Muscle of back (tissue), 13 donors: ENCODE measurements around the gene MS4A4A. TPM values are rescaled to one million over a fixed set of nuclear protein-coding genes. Genes with fewer than 3 reads are reported as not detected.
"Not testable (repeated sequence)": the region's sequence is repeated elsewhere in the genome, so short reads cannot be mapped to it uniquely, and the experiment has no call there.

ENCODE experiments used
- DNase-seq, 3 donors: peaks; one replicate each; pipeline versions ENCODE4 v3.0.0 to v3.0.0-alpha.2; 2013
- long read RNA-seq, 9 donors: transcript quantifications; one replicate each; lab custom pipeline, GENCODE V29; 2026
- polyA plus RNA-seq, 10 donors: library from polyadenylated mRNA; unstranded; fragments of 120-200 nt; gene quantifications; one replicate each; pipeline ENCODE4 v1.2.1, GENCODE V29; 2013; ENCODE audit not compliant: insufficient read length in 10 of 10

The MS4A4A gene
- 10 to 100 TPM in 8 of 10 donors, 1 to 10 TPM in 2; 7.2 to 15.3 (median 12.5) TPM for polyA plus RNA-seq
- long read RNA-seq, donor 1, partial matches to known transcripts = 0 of 6 reads
- long read RNA-seq, donor 1, other reads (novel, unspliced or antisense) = 0 of 6 reads
- long read RNA-seq, donor 2, partial matches to known transcripts = 7 of 9 reads
- long read RNA-seq, donor 2, other reads (novel, unspliced or antisense) = 0 of 9 reads
- long read RNA-seq, donor 3 = 0 reads
- long read RNA-seq, donor 4, partial matches to known transcripts = 0 of 1 reads
- long read RNA-seq, donor 4, other reads (novel, unspliced or antisense) = 0 of 1 reads
- long read RNA-seq, donor 5, partial matches to known transcripts = 0 of 2 reads
- long read RNA-seq, donor 5, other reads (novel, unspliced or antisense) = 0 of 2 reads
- long read RNA-seq, donor 6, partial matches to known transcripts = 5 of 10 reads
- long read RNA-seq, donor 6, other reads (novel, unspliced or antisense) = 0 of 10 reads
- long read RNA-seq, donor 7, partial matches to known transcripts = 0 of 1 reads
- long read RNA-seq, donor 7, other reads (novel, unspliced or antisense) = 0 of 1 reads
- long read RNA-seq, donor 8, partial matches to known transcripts = 0 of 3 reads
- long read RNA-seq, donor 8, other reads (novel, unspliced or antisense) = 0 of 3 reads
- long read RNA-seq, donor 9 = 0 reads

DNA sequence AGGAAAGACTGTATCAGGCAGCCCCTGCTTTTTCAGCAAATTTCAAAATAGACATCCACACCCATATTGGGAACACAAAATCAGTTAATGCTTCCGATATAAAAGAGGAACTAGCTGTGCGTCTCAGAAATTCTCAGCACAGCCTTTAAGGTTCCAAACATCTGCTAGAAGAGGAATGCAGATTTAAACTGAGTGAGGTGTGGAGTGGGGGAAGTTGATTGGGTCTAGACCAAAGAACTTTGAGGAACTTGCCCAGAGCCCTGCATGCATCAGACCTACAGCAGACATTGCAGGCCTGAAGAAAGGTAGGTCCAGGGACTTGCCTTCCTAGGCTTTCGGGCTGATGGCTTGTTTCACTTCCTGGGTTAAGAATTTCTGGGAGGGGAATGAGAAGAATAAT, at the start of gene MS4A4A:
TSS of gene MS4A4A (plus strand) at position 255 of the 400 bp plus-strand sequence. CDS start at position 265, 10 bp downstream.
- peak in 2 of 3 donors; percentile 17 to 28 for DNase-seq

DNA sequence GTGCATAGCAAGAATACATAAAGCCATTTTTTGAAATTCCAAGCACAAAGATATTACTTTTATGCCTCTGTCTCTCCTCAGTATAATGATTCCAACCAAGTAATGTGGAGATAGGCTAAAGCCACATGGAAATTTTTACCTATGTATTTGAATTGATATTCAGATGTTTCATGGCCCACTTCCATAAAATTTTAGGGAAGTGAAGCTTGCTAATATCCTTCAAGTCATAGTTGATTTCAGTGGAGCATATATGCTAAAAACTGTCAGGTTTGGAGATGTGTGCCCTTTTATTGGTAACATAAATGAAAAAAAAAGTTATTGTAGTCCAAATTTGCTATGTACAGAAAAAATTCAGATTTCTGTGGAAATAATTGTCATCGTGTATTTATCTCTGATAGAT, 49.8 kb upstream of the MS4A4A start:
- DNase-seq = no peak

DNA sequence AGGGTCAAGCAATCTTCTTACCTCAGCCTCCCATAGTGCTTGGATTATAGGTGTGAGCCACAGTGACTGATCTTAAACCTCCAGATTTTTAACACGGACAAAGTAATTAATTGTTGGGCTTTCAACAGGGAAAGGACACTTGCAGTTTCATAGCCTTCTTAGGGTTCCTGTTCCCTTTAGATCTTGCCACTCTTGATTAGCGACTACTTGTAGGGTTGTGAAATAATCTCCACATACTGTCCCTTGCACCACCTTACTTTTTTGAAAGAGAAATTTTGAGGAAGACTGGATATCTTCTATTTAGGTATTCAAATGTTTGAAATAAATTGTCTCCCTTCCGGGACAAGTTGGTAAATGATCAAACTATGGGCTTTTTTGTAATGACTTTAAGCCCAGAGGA, 45.1 kb upstream of the MS4A4A start:
- DNase-seq = no peak

DNA sequence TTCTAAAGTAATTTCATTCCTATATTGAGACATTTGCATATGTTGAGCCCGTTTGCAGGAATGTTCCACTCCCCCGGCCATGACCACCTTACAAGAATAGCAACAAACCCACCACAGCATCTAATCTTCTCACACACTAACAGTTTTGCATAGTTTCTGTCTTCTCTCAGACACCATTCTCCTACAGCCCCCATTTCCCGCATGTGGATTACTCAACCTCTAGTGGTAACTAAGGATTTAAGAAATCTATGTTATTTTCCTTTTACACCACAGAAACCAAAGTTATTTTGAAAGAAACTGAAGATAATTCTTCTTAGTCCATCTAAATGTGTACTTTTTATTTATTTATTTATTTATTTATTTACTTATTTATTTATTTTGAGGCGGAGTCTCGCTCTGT, 39.8 kb upstream of the MS4A4A start:
- no peak for DNase-seq

DNA sequence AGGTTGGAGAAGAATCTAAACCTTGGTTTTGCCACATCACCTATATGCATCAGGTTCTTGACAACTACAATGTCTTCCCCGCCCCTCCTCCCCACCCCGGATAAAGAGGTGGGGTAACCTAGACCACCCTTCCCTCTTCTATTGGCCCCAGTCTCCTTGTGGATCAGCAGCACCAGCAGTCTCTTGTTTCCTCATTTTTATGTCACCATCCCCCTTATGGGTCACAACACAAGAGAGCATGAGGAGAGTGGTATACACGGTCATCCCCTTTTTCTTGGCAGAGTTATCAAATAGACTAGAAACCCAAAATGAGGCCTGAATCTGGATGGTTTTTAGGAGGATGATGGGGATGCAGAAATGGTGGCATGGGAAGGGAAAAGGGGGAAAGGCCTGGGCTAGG, 38.7 kb upstream of the MS4A4A start:
- DNase-seq = no peak

GRCh38 chr11:60242740-60243239, 37.7 kb upstream of the MS4A4A start, which contains the start of gene MS4A4E:
MS4A4E (minus strand) TSS chr11:60243137; CDS start chr11:60230055, 13,082 bp downstream.
- DNase-seq = no peak

DNA sequence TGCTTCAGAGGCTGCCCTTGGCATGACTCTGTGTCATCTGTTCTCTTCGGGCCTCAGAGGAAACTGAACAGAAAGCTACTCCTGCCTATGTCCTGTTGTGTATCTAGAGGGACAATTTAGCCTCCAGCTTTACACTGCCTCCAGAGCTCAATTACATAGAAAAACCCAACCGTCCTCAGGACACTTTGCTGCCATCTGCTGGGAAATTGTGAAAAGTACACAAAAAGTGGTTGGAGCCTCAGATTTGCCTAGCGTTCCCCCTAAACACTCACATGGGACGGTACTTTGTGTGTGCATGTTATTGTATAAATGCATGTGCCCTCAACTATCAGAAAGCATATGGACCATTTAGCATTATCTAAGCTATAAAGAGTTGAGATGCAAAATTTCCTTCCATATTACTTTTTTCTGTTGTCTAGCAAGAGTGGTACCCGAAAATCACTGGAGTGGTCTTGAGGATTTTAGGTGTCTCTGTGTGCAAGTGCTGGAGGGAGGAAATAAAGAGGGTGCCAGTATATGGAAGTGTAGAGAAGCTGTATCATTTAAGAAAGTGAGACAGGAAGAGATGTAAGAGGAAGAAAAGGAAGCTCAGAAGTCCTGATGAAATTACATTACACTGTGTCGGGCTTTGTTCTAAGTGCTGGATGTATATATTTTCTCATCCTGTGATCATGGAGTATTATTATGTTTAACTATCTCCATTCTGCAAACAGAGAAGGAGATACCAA, 28.8 kb upstream of the MS4A4A start:
- peak in 2 of 3 donors; percentile 13 to 36 for DNase-seq

DNA sequence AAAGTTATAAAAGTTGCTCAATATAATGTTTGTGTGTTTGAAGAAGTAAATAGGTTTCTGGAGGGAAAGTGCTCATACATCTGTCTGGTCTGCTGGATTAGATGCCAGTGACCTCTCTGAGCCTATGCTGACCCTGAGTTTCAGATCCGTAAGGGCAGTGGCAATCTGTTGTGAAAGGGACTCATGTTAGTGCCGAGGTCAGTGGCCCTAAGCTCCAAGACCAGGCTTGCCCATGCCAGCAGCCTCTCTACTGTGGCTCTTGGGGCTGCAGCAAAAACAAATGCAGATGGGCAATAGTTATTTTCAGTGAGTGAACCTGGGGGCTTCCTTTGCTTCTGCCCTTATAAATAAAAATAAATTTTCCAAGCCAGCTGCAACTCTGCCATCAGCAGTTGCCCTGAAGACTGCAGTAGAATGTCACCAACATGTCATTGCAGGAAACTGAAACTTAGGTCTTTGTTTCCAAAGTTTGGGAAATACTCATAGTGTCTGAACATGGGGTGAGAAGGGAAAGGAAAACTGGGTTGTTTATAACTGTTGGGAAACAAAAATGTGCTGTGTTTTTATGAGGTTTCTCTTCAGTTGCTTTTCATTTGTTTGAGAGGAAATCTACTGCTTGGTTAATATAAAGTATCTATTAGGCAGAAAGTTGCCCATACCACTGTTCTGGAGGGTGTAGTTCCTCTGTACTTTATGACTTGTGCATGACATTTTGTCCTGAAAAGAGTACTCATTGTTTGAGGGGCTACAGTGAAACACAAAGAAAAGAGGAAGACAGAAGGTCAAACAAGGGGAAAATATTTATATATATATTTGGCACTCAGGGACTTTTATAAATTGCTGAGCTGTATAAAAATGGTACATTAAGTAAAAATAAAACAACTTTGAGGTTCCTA, 28.0 kb upstream of the MS4A4A start:
- no peak for DNase-seq

- no peak for DNase-seq
Observed at GRCh38 chr11:60257956-60258722, 22.3 kb upstream of the MS4A4A start.

DNA sequence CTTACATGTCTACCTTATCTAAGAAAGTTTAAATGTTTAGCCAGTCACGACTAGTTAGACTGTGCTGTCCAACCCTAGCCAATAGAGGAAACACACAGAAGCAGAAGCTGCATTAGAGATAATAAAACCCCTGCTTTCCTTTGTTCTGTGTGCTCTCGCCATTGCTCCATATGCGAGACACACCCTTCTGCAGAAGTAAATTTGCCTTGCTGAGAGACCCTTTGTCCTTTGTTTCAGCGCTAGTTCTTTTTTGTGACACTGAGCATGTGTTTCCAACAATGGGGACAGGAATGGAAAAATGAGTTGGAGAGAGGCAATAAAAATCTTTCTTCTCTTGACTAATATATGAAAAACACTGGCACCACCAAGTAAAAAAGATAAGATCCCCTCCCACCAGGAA, 19.5 kb upstream of the MS4A4A start:
- DNase-seq = no peak

DNA sequence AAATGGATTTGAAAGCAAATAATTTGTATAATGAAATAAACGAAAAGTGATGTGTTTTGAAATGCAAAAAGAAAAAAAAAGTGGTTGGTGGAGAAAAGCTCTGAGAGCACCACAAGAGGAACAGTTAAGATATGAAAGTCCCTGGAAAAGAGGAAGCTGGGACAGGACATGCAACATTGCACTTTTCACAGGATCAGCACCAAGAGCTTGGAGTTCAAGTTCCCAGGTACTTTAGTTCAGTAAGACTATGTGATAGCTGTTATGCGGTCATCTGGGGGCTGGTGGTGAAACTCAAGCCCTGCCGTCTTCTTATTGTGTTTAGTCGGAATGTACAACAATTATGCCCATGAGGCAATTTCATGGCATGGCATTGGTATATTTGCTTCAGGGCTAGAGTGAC, 17.1 kb upstream of the MS4A4A start:
- DNase-seq = no peak

DNA sequence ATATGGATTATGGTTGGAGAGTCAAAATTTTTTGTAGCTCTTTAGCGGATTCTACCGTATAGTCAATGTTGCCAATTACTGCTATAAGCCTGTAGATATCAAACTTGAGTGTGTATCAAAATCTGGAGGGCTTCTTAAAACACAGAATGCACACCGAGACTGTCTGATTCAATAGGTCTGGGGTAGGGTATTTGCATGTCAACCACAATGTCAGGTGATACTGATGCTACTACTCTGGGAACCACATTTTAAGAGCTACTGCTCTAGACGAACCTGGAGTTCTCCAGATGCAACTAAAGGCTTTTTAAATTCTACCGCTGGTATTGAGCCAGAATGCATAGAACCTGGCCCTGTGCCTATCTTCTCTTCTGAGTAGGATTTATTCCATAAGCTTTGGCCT, 15.8 kb upstream of the MS4A4A start:
- no peak for DNase-seq

DNA sequence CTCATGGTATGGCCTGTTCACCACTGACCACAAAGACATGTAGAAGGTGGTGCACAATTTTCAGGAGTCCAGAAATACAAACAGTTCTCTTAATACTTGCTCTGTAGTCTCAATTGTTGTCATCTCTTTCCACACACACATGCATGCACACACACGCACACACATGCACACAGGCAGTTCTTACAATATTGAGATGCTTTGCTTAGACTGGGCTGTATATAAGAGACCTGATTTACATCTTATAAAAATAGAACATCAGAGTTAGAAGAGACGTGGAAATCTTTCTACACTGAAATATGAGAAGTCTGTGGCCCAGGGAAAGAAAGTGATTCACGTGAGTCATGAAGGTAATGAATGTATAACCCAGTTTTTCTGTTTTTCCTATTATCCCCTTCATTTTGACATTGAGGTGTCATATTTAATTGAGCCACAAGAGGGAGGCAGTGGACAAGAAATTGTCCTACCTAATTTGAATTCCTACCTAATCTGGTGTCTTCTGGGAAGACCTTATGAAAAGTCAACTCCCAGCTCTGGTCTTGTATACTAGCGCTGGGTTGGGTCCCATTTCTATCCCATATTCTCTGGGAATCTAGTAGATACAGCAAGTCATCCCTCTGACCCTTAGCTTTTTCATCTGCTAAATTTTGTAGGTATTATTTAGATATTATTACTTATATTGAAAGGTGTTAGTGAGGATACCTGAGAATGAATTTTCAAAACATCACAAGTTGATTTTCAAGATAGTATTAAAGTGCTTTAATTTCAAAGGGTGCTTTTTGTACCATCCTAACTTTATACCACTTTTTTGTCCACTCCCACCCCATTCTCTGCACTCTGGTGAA, 14.9 kb upstream of the MS4A4A start:
- DNase-seq = peak; percentile 15 to 53 (median 34)

- DNase-seq = no peak
Observed at GRCh38 chr11:60274416-60274815, 6.0 kb upstream of the MS4A4A start.

- no peak for DNase-seq
Observed at GRCh38 chr11:60281485-60281884, 1.0 kb downstream of the MS4A4A start.

DNA sequence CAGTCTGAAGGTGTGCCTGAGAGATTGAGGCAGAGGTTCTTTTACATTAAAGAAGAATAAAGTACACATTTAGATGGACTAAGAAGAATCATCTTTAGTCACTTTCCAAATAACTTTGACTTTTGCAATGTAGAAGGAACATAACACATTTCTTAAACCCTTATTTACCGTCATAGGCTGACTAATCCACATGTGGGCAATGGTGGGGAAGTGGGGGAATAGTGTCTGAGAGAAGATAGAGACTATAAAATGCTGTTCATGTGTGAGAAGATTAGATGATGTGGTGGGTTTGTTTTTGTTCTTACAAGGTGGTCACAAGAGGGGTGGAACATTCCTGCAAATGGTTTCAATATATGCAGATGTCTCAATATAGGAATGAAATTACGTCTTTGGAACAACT, 1.8 kb downstream of the MS4A4A start:
- DNase-seq = no peak

- DNase-seq = not testable (repeated sequence)
Observed at GRCh38 chr11:60285411-60286126, 5.1 kb downstream of the MS4A4A start.

DNA sequence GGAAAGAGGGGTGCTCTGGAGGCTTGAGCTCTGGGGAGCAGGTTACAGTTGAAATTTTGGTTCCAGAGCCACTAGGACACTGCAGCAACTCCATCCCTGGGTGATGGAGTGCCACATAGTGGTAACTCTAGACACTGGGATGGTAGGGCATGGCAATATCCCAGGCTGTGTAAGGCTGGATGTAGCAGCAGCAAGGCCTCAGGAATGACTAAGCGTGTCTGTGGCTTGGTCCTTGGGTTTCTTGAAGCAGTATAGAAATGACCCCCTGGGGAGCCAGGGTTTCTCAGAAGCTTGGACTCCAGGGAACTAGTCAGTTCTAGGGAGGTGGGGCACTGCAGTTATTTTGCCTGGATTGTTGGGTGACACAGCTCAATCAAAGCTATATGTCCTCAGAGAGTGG, 8.1 kb downstream of the MS4A4A start:
- DNase-seq = no peak

GRCh38 chr11:60292145-60292544, 11.7 kb downstream of the MS4A4A start:
- no peak for DNase-seq
